Upper lobe of left lung (tissue), 6 donors: Measurements from ENCODE around the gene ASIC2. TPM values are rescaled to one million over a fixed set of nuclear protein-coding genes. Genes with fewer than 3 reads are reported as not detected.

Experiments
- ATAC-seq, 2 donors: fragments of 200-7000 bp; cut with Tn5 transposase; one replicate each; pipeline ENCODE4 v1.9.1; 2022; ENCODE audit warnings: mild to moderate bottlenecking in 2 of 2, moderate library complexity in 2 of 2; ENCODE audit not compliant: low FRiP score in 2 of 2
- DNase-seq, 2 donors: peaks; one replicate each; pipeline ENCODE4 v3.0.0-alpha.2; 2019 to 2020
- H3K27ac ChIP-seq, 4 donors: fragments of 200-600 bp; sonication (generic); one replicate each; pipeline ENCODE4 v1.5.1; 2016 to 2019
- H3K27me3 ChIP-seq, 4 donors: fragments of 200-600 bp; sonication (generic); one replicate each; pipeline ENCODE4 v1.5.1; 2017 to 2019
- H3K36me3 ChIP-seq, 4 donors: fragments of 200-600 bp; sonication (generic); one replicate each; pipeline ENCODE4 v1.5.1; 2016 to 2019
- H3K4me1 ChIP-seq, 4 donors: fragments of 200-600 bp; sonication (generic); one replicate each; pipeline ENCODE4 v1.5.1; 2018 to 2019
- H3K4me3 ChIP-seq, 4 donors: fragments of 200-600 bp; sonication (generic); one replicate each; pipeline ENCODE4 v1.5.1; 2017 to 2019; ENCODE audit warnings: mild to moderate bottlenecking in 2 of 4, moderate library complexity in 1 of 4
- H3K9me3 ChIP-seq, 4 donors: fragments of 200-600 bp; sonication (generic); one replicate each; pipeline ENCODE4 v1.5.1; 2018 to 2019
- CTCF ChIP-seq, 6 experiments: fragments of 450-650 bp in 4 of 6; fragments of 200-600 bp in 2 of 6; sonication (generic) in 2 of 6; IDR thresholded peaks; one replicate each; pipeline ENCODE4 v1.5.1; 2016 to 2019; ENCODE audit warnings: antibody characterized with exemption in 6 of 6
- EP300 ChIP-seq, 4 donors: sonication (generic); formaldehyde crosslinking; IDR thresholded peaks; one replicate each; pipeline ENCODE4 v1.5.1; 2017; ENCODE audit warnings: antibody characterized with exemption in 4 of 4, control low read depth in 2 of 4
- POLR2A ChIP-seq, 4 donors: fragments of 450-650 bp; IDR thresholded peaks; one replicate each; pipeline ENCODE4 v1.5.1; 2016 to 2017; ENCODE audit warnings: antibody characterized with exemption in 4 of 4, mild to moderate bottlenecking in 2 of 4
- POLR2AphosphoS5 ChIP-seq, 2 donors: sonication (generic); formaldehyde crosslinking; IDR thresholded peaks; one replicate each; pipeline ENCODE4 v1.5.1; 2017; ENCODE audit warnings: antibody characterized with exemption in 2 of 2
- WGBS, 2 donors: methylation state at CpG; one replicate each; pipeline ENCODE4 v1.1.5; 2017 to 2018; 5-methylcytosine and 5-hydroxymethylcytosine counted together
- total RNA-seq, 6 donors: library from RNA; depleted of rRNA in 4 of 6; stranded (reverse); fragments of >200 nt in 4 of 6; gene quantifications; one replicate each; pipeline versions ENCODE4 v1.1.0 to v1.2.1, GENCODE V29; 2016 to 2021
- donor health status: DM: no; HTN: no; CAD: no; lungs with moderate emphysema.
- donor health status: DM: no; HTN: yes; CAD: no; lungs with severe emphysema.

Gene ASIC2
- total RNA-seq, 6 donors from 2014 or later: 0.17 TPM; not detected in 5

GRCh38 chr17:33318241-33318640, 25.1 kb upstream of the ASIC2 start:
- Histone ChIP-seq H3K9me3 (no peaks in the 10 kb centered on the region), H3K27ac (no peak overlapping the region), H3K27me3 (no peaks in the 10 kb centered on the region), H3K36me3 (no peaks in the 10 kb centered on the region), H3K4me1 (no peaks in the 10 kb centered on the region), H3K4me3 (no peak overlapping the region)
- 34 to 44% methylated on average over 3 of the region's 3 CpGs for WGBS, 2 donors
- TF ChIP-seq POLR2A (IDR thresholded peaks at IDR 0.05) (no peak), EP300 (IDR thresholded peaks at IDR 0.05) (no peak), POLR2AphosphoS5 (IDR thresholded peaks at IDR 0.05) (no peak), CTCF (IDR thresholded peaks at IDR 0.05) (no peak)
- DNase-seq (no peak), ATAC-seq (no peak)

DNA sequence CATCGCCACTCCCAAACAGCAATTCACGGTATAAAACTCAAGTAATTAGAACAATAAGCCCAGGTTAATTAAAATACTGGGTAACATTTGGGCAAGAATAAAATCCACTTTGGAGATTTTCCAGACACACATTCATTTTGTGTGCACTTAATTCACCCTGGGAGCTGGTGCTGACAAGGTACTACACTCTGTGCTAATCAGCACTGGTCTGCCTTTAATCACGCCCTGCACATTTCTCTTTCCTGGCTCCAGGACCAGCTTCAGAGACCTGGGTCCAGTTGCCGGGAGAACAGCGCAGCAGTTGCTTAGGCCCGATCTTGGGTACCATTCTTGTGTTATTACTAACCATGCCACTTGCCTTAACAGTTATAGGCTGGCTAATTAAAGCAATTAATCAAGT, 23.7 kb upstream of the ASIC2 start:
- WGBS, 2 donors: 86 to 92% methylated on average over 6 of the region's 6 CpGs
- no peak for ATAC-seq
- no peaks in the 10 kb centered on the region for H3K36me3 ChIP-seq

DNA sequence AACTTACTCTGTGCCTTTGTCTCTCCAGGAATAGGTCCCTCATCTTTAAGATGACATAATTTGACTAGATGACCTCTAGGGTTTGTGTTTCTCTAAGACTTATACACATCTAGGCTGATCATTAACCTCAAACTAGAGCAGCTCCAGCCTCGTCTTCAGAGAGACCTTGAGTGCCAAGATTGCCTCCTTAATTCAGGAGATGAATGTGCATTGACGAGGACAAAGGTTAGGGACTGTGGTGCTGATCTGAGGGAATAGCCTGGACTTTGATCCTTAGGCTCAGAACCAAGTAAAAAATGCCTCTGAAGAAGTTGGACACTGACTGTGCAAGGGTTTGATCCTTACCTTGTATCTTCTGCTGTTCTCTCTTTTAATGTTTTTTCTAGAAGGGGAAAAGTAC, 17.2 kb upstream of the ASIC2 start:
- Histone ChIP-seq H3K9me3 (no peaks in the 10 kb centered on the region), H3K27ac (no peak overlapping the region), H3K4me3 (no peak overlapping the region), H3K4me1 (no peaks in the 10 kb centered on the region), H3K36me3 (no peaks in the 10 kb centered on the region), H3K27me3 (no peaks in the 10 kb centered on the region)
- ATAC-seq (no peak), DNase-seq (no peak)
- WGBS, 2 donors: 35 to 45% methylated on average over 2 of the region's 2 CpGs
- TF ChIP-seq POLR2AphosphoS5 (IDR thresholded peaks at IDR 0.05) (no peak), EP300 (IDR thresholded peaks at IDR 0.05) (no peak), CTCF (IDR thresholded peaks at IDR 0.05) (no peak), POLR2A (IDR thresholded peaks at IDR 0.05) (no peak)

More for the DNA sequence above, 23.7 kb upstream of the ASIC2 start:
- no peaks in the 10 kb centered on the region for H3K9me3 ChIP-seq
- H3K27me3 ChIP-seq: no peaks in the 10 kb centered on the region
- no peaks in the 10 kb centered on the region for H3K4me1 ChIP-seq
- no peak for TF ChIP-seq EP300 (IDR thresholded peaks at IDR 0.05)
- no peak for TF ChIP-seq POLR2AphosphoS5 (IDR thresholded peaks at IDR 0.05)
- no peak for TF ChIP-seq CTCF (IDR thresholded peaks at IDR 0.05)
- no peak for TF ChIP-seq POLR2A (IDR thresholded peaks at IDR 0.05)
- H3K4me3 ChIP-seq: no peak overlapping the region
- DNase-seq: no peak
- H3K27ac ChIP-seq: no peak overlapping the region

GRCh38 chr17:33303254-33303653, 10.2 kb upstream of the ASIC2 start:
- Histone ChIP-seq H3K4me1 (no peaks in the 10 kb centered on the region), H3K4me3 (no peak overlapping the region), H3K27me3 (no peaks in the 10 kb centered on the region), H3K9me3 (peaks cover 0 to 7% (median 0%) of the 10 kb centered on the region in 4 donors), H3K36me3 (no peaks in the 10 kb centered on the region), H3K27ac (no peak overlapping the region)
- 63 to 71% methylated on average over 5 of the region's 5 CpGs for WGBS, 2 donors
- no peak for TF ChIP-seq CTCF (IDR thresholded peaks at IDR 0.05)
- ATAC-seq: no peak
- no peak for DNase-seq

GRCh38 chr17:33302394-33302793, 9.3 kb upstream of the ASIC2 start:
- Histone ChIP-seq H3K36me3 (no peaks in the 10 kb centered on the region), H3K9me3 (peaks cover 0 to 7% (median 0%) of the 10 kb centered on the region in 4 donors), H3K27me3 (no peaks in the 10 kb centered on the region), H3K4me1 (no peaks in the 10 kb centered on the region), H3K27ac (no peak overlapping the region), H3K4me3 (no peak overlapping the region)
- DNase-seq: no peak
- no peak for ATAC-seq
- no peak for TF ChIP-seq POLR2A (IDR thresholded peaks at IDR 0.05)
- TF ChIP-seq EP300 (IDR thresholded peaks at IDR 0.05): no peak
- TF ChIP-seq CTCF (IDR thresholded peaks at IDR 0.05): no peak
- TF ChIP-seq POLR2AphosphoS5 (IDR thresholded peaks at IDR 0.05): no peak
